ENCODE measurements around the gene LAMC3.

LAMC3 gene

GRCh38 chr9:131043087-131043486, 34.1 kb downstream of the LAMC3 start:
- no peak for DNase-seq (ENCODE audit: low read depth in 4 of 4, low spot score in 1 of 4)

DNA sequence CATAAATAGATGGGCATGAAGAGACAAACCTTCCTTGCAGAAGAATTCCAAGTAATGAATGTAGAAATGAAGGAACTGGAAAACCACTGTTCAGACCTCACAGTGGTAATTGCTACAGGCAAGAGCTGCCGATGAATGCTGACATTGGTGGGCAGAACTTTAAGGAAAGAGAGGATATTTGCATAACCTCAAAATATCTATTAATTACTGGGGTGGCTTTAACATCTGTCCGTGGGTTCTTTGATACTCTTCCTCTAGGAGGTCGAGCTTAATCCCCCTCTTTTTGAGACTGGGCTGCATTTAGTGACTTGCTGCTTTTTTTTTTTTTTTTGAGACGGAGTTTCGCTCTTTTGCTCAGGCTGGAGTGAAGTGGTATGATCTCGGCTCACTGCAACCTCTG, 34.7 kb downstream of the LAMC3 start:
- DNase-seq (ENCODE audit: low read depth in 4 of 4, low spot score in 1 of 4) = no peak

DNA sequence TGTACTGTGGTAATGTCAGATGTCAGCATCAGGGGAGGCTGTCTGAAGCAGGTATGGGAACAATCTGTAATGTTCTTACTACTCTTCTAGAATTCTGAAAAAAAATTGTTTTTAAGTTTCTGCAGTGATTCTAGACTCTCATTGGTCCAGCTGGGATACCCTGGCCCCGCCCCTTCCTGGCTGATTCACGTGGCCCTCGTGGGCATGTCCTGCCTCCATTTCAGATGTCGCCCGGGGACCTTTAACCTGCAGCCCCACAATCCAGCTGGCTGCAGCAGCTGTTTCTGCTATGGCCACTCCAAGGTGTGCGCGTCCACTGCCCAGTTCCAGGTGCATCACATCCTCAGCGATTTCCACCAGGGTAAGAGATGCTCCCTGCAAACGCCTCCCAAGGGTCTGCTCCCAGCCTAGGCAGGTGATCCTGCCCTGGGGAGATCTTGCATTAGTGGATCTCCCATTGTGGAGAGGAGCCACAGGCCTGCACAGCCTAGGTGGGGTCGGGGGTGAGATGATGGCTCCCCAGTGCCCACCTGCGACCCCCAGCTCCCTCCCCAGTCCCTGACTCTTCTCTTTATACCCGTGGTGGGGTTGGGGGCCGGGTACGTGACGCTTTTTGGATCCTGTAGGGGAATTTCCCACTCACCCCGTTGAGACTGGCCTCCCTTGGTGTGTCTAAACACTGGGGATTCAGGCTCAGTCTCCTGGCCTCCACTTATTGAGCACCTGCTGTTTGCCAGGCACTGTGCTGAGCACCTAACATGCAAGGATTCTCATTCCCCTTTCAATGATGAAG, 36.5 kb downstream of the LAMC3 start:
- peak in 2 of 4 experiments; percentile 23 to 41 for DNase-seq (ENCODE audit: low read depth in 4 of 4, low spot score in 1 of 4)

GRCh38 chr9:131046093-131046380, 37.1 kb downstream of the LAMC3 start:
- DNase-seq (ENCODE audit: low read depth in 4 of 4, low spot score in 1 of 4) = no peak

GRCh38 chr9:131046581-131047202, 37.7 kb downstream of the LAMC3 start:
- DNase-seq (ENCODE audit: low read depth in 4 of 4, low spot score in 1 of 4) = peak; percentile 47 to 62 (median 56)

DNA sequence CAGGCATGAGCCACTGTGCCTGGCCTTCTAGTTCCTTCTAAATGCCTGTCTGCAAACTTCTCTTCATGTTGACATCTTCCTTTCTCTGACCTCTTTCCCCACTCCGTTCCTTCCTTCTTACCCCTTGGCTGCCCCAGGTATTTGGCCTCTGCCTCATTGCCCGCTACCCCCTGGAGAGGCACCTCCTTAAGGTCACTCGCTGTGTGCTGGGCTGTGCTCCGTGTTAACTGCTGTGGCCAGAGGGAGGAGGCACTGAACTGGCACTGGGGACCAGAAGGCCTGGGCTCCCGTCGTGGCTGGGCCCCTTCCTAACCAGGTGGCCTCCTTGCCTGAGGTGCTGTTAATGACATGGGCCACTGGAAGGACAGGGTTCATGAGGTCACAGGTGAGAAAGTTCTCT, 39.4 kb downstream of the LAMC3 start:
- no peak for DNase-seq (ENCODE audit: low read depth in 4 of 4, low spot score in 1 of 4)

DNA sequence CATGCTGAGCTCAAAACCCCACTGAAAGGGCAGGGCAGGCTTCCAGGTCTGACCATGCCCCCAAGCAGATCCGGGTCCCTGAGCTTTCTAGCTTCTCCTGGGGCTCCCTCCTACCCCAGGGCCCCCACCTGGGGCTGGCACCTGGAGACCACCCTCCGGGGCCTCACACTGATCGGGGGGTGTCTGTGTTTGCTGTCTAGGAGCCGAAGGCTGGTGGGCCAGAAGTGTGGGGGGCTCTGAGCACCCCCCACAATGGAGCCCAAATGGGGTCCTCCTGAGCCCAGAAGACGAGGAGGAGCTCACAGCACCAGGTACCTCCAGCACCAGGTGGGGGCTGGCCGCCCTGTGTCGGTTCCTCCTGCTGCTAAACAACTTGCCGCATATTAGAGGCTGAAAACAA, 39.8 kb downstream of the LAMC3 start:
- no peak for DNase-seq (ENCODE audit: low read depth in 4 of 4, low spot score in 1 of 4)

- no peak for DNase-seq (ENCODE audit: low read depth in 4 of 4, low spot score in 1 of 4)
Observed at GRCh38 chr9:131049829-131050715, 41.1 kb downstream of the LAMC3 start.

DNA sequence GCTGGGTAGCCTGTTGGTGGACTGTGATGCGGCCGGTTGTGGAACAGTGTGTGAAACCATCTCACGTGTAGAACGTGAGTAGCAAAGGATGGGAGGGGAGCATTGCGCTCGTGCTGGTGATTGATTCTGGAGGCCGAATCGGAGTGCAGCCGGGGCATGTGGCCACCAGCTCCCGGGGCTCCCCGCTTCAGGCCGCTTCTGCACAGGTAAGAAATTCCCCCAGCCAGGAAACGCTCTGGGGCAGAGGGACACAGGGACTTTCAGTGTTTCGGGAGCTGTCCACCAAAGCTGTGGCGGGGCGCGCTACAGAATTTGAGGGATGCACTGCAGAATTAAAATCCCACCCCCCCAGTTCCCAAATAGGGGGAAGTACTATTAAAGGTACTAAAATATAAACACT, 41.9 kb downstream of the LAMC3 start:
- no peak for DNase-seq (ENCODE audit: low read depth in 4 of 4, low spot score in 1 of 4)

DNA sequence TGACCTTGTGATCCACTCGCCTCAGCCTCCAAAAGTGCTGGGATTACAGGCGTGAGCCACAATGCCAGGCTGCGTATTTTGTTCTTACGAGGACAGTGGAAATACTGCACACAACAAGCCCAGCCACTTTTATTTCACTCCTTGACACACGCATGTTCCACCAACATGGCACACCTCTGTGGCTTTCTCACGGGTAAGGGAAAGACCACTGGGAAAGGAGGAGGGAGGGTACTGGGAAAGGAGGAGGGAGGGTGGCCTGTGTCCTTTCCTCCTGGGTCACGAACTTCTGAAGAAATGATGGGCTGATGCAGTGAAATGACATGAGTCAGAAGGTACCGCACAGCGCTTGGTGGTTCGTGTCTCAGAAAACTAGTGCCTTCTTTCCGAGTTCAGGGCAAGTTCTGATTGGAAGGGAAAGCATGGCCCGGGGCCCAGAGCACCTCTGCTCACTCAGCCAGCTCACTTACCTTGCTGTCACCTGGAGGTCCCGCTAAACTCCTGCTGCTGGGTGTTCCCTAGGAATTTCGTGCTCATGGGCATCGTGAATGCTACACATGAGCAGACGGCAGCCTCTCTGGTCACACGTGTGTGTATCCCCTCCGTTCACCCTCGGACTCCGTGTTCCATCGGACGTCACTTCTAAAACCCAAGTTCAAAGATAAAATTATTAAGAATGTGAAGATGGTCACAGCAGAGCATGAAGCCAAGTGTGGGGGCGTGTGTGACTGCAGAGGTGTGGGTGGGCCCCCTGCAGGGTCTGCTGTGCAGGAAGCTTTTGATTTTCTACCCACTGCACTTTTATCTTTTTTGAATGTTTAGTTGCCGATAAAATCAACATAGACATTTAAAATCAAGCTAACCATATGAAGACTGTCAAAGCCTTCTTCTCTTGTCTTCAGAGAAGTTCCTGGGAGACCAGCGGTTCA, 42.9 kb downstream of the LAMC3 start:
- no peak for DNase-seq (ENCODE audit: low read depth in 4 of 4, low spot score in 1 of 4)

DNA sequence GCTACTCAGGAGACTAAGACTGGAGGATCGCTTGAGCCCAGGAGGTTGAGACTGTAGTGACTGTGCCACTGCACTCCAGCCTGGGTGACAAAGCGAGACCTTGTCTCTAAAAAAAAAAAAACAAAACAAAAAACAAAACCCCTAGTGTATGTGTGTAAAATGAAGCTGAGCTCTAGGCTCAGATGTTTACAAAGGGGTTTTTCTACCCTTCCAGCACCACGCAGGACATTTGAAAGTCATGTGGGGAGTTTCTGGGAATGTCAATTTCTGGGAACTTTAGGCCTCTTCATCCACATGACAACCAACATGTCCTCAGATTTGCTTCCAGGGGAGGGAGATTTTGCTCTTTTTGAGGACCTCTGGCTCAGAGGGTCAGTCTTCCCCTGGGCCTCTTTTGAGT, 44.9 kb downstream of the LAMC3 start:
- DNase-seq (ENCODE audit: low read depth in 4 of 4, low spot score in 1 of 4) = no peak

- no peak for DNase-seq (ENCODE audit: low read depth in 4 of 4, low spot score in 1 of 4)
Observed at GRCh38 chr9:131056781-131057506, 48.0 kb downstream of the LAMC3 start.

DNA sequence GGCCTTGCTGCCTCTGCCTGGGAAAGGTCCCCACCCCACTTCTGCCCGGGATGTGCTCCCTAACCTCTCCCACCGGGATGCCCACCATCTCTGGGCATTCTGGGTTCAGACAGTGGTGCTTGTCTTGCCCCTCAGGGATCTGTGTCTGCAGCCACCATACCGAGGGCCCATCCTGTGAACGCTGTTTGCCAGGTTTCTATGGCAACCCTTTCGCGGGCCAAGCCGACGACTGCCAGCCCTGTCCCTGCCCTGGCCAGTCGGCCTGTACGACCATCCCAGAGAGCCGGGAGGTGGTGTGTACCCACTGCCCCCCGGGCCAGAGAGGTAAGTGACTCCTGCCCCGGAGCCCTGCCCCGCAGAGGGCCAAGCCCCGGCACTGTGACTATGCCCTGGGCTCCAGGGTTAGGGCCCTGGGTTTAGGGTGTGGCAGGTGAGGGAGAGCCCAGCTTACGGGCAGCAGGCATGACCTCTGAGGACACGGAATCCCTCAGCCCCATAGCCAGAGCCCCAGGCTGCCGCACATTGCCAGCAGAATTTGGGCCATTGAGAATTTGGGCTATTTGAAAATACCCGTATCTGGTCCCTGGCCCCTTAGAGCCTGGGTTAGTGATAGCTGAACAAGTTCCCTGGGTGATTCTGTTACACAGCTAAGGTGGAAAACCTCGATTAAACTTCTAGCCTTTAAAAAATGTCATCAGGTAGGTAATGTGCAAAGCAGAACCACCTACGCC, 52.1 kb downstream of the LAMC3 start:
- DNase-seq (ENCODE audit: low read depth in 4 of 4, low spot score in 1 of 4) = no peak

- DNase-seq (ENCODE audit: low read depth in 4 of 4, low spot score in 1 of 4) = no peak
Observed at GRCh38 chr9:131062969-131063368, 54.0 kb downstream of the LAMC3 start.

DNA sequence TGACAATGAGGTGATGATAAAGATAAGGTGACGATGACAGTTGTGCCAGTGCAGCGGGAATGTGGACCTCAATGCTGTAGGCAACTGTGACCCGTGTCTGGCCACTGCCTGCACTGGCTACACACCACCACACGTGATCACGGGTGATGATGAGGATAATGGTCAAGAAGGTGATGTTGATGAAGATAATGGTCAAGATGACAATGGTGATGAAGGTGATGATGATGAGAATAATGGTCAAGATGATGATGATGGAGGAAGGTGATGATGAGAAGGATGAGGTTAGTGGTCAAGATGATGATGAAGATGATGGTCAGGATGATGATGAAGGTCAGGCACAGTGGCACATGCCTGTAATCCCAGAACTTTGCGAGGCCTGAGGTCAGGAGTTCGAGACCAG, 56.6 kb downstream of the LAMC3 start:
- no peak for DNase-seq (ENCODE audit: low read depth in 4 of 4, low spot score in 1 of 4)

DNA sequence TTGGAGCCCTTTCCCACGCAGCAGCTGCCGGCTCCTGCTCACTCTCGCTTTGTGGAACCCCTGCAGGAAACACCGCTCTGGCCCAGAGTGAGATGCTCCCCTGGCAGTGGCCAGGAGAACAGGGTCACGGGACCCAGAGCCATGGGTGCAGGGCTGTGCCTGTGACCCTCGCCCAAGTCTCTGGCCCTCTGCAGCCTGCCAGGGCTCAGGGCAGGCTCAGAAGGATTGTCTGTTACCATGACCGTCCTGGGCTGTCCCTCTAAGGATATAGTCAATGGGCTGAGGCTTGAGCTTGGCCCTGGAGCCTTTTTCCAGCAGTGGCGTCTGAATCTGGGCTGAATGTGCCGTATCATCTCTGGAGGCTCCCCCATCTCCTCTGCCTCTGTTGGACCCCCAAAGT, 58.7 kb downstream of the LAMC3 start:
- no peak for DNase-seq (ENCODE audit: low read depth in 4 of 4, low spot score in 1 of 4)

DNA sequence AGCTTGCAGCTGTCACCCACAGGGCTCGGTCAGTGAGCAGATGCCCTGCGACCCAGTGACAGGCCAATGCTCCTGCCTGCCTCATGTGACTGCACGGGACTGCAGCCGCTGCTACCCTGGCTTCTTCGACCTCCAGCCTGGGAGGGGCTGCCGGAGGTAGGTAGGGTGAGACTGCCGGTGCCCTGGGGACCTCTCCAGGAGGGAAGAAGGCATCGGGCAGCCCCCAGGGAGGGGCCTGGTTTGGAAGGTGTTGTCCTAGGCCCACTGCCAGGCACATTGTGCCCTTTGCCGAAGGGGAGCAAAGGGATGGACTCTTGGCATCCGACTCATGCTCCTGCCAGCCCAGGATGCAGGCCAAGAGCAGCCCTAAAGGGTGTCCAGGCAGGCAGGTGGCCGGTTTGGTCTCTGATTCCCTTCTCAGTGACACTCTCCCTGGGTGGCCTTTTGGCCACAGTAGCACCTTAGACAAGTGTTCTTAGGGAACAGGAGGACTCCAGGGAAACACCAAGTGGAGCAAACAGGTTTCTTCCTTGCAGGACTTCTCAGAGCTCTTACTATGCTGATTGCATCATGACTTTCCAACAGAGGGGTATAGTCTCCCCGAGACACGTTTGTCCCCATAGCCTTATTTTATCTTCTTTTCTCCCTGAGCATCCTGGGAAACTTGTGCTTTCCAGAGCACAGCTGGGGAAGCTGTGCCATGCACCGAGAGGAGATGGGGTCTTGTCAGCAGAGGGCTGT, 59.3 kb downstream of the LAMC3 start:
- no peak for DNase-seq (ENCODE audit: low read depth in 4 of 4, low spot score in 1 of 4)

DNA sequence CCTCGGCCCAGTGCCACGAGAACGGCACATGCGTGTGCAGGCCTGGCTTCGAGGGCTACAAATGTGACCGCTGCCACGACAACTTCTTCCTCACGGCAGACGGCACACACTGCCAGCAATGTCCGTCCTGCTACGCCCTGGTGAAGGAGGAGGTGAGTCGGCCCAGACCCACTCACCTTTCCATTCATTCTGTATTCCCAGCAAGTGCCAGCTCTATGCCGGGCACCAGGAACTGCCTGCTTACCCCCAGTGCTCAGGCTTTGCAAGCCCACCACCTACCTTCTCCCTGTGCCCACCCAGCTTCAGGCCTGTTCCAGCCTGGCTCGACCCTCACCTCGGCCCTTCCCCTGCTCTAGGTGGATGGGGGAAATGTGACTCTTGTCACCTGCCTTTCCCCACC, 60.7 kb downstream of the LAMC3 start:
- DNase-seq (ENCODE audit: low read depth in 4 of 4, low spot score in 1 of 4) = no peak
